Hepatocyte (in vitro differentiated cells): ENCODE data around the gene CNTNAP2. TPM values are rescaled to one million over a fixed set of nuclear protein-coding genes. Genes with fewer than 3 reads are reported as not detected.

Experiments used
- DNase-seq: peaks from one replicate; pipeline ENCODE4 v3.0.0-alpha.2; 2016; ENCODE audit warnings: low spot score
- H2AFZ ChIP-seq: fragments of 200-600 bp; sonication (generic); 2 replicates; pipeline ENCODE4 v1.6.0; 2016; ENCODE audit warnings: antibody characterized with exemption, mild to moderate bottlenecking
- H3K27ac ChIP-seq: fragments of 200-600 bp; sonication (generic); 2 replicates; pipeline ENCODE4 v1.5.1; 2016; ENCODE audit warnings: mild to moderate bottlenecking
- H3K27me3 ChIP-seq: fragments of 200-600 bp; sonication (generic); 2 replicates; pipeline ENCODE4 v1.6.1; 2016
- H3K36me3 ChIP-seq: fragments of 200-600 bp; sonication (generic); replicated peaks from 2 replicates; pipeline ENCODE4 v1.5.1; 2016; ENCODE audit warnings: low read depth; ENCODE audit not compliant: insufficient read depth
- H3K4me1 ChIP-seq: fragments of 200-600 bp; sonication (generic); 2 replicates; pipeline ENCODE4 v1.5.1; 2016; ENCODE audit warnings: mild to moderate bottlenecking, moderate library complexity; ENCODE audit not compliant: insufficient read depth
- H3K4me2 ChIP-seq: fragments of 200-600 bp; sonication (generic); 2 replicates; pipeline ENCODE4 v1.6.0; 2016
- H3K4me3 ChIP-seq: fragments of 200-600 bp; sonication (generic); 2 replicates; pipeline ENCODE4 v1.5.1; 2016; ENCODE audit warnings: mild to moderate bottlenecking
- H3K79me2 ChIP-seq: fragments of 200-600 bp; sonication (generic); 2 replicates; pipeline ENCODE4 v1.6.0; 2017; ENCODE audit warnings: mild to moderate bottlenecking
- H3K9me2 ChIP-seq: fragments of 200-600 bp; sonication (generic); replicated peaks from 2 replicates; pipeline ENCODE4 v1.6.0; 2017; ENCODE audit warnings: mild to moderate bottlenecking; ENCODE audit not compliant: insufficient read depth
- H3K9me3 ChIP-seq: fragments of 200-600 bp; sonication (generic); 2 replicates; pipeline ENCODE4 v1.5.1; 2016; ENCODE audit warnings: low read depth, mild to moderate bottlenecking
- H4K20me1 ChIP-seq: fragments of 200-600 bp; sonication (generic); 2 replicates; pipeline ENCODE4 v1.6.0; 2016; ENCODE audit warnings: mild to moderate bottlenecking; ENCODE audit not compliant: insufficient read depth, poor library complexity, severe bottlenecking
- CTCF ChIP-seq: fragments of 200-600 bp; sonication (generic); IDR thresholded peaks from 2 replicates; pipeline ENCODE4 v1.5.1; 2016; ENCODE audit warnings: antibody characterized with exemption, mild to moderate bottlenecking; ENCODE audit not compliant: poor library complexity
- EZH2 ChIP-seq: fragments of 200-600 bp; sonication (generic); IDR thresholded peaks from 2 replicates; pipeline ENCODE4 v1.6.1; 2016; ENCODE audit warnings: antibody characterized with exemption, mild to moderate bottlenecking, borderline replicate concordance
- EZH2phosphoT487 ChIP-seq: fragments of 200-600 bp; sonication (generic); IDR thresholded peaks from one replicate; pipeline ENCODE4 v1.6.1; 2018; ENCODE audit warnings: antibody characterized with exemption, mild to moderate bottlenecking, low read depth, moderate library complexity; ENCODE audit not compliant: unreplicated experiment, severe bottlenecking
- WGBS: methylation state at CpG from one replicate; pipeline ENCODE4 v1.1.6; 2016; ENCODE audit warnings: low lambda C conversion rate; ENCODE audit errors: missing lambda C conversion rate; 5-methylcytosine and 5-hydroxymethylcytosine counted together
- polyA plus RNA-seq: library from polyadenylated mRNA; unstranded; fragments of >200 nt; fragmentation: Nextera tagmentation; extraction: Ambion mirVana; gene quantifications from 2 replicates; pipeline ENCODE4 v1.2.1, GENCODE V29; 2016
- total RNA-seq: library from RNA; depleted of rRNA; stranded (reverse); fragments of >200 nt; gene quantifications from 2 replicates; pipeline ENCODE4 v1.2.3, GENCODE V29; 2014

Gene CNTNAP2
- total and polyA plus RNA-seq, 2 experiments from 2014 or later, result 7.5 to 14.7 TPM

GRCh38 chr7:147079921-147080420, 963.4 kb downstream of the CNTNAP2 start:
- Histone ChIP-seq H3K79me2 (no peaks in the 10 kb centered on the region), H3K4me3 (no peak overlapping the region), H3K4me2 (no peak overlapping the region), H3K27ac (no peak overlapping the region), H2AFZ (no peak overlapping the region), H3K9me2 (no peaks in the 10 kb centered on the region), H3K36me3 (no peaks in the 10 kb centered on the region), H3K4me1 (no peaks in the 10 kb centered on the region), H3K27me3 (no peaks in the 10 kb centered on the region), H4K20me1 (no peaks in the 10 kb centered on the region), H3K9me3 (no peaks in the 10 kb centered on the region)
- 44% methylated on average over 2 of the region's 2 CpGs for WGBS
- no peak for DNase-seq
- TF ChIP-seq EZH2phosphoT487, result no peak
- TF ChIP-seq CTCF, result no peak
- no peak for TF ChIP-seq EZH2

GRCh38 chr7:147081117-147081516, 964.5 kb downstream of the CNTNAP2 start:
- Histone ChIP-seq H3K4me1 (no peaks in the 10 kb centered on the region), H4K20me1 (no peaks in the 10 kb centered on the region), H3K79me2 (no peaks in the 10 kb centered on the region), H3K27me3 (no peaks in the 10 kb centered on the region), H2AFZ (no peak overlapping the region), H3K36me3 (no peaks in the 10 kb centered on the region), H3K4me3 (no peak overlapping the region), H3K4me2 (no peak overlapping the region), H3K9me3 (no peaks in the 10 kb centered on the region), H3K9me2 (no peaks in the 10 kb centered on the region), H3K27ac (no peak overlapping the region)
- TF ChIP-seq EZH2 (no peak), CTCF (no peak), EZH2phosphoT487 (no peak)
- WGBS, result 93% methylated on average over 7 of the region's 7 CpGs
- no peak for DNase-seq

GRCh38 chr7:147089051-147089461, 972.5 kb downstream of the CNTNAP2 start:
- no peak for DNase-seq
- Histone ChIP-seq H3K4me3 (no peak overlapping the region), H2AFZ (no peak overlapping the region), H3K79me2 (no peaks in the 10 kb centered on the region), H3K9me2 (no peaks in the 10 kb centered on the region), H3K27ac (no peak overlapping the region), H3K4me2 (no peak overlapping the region), H4K20me1 (no peaks in the 10 kb centered on the region), H3K9me3 (no peaks in the 10 kb centered on the region), H3K4me1 (no peaks in the 10 kb centered on the region), H3K36me3 (no peaks in the 10 kb centered on the region), H3K27me3 (no peaks in the 10 kb centered on the region)
- WGBS, result 75% methylated on average over 4 of the region's 4 CpGs
- no peak for TF ChIP-seq CTCF
- TF ChIP-seq EZH2, result no peak
- no peak for TF ChIP-seq EZH2phosphoT487

- Histone ChIP-seq H3K79me2 (no peaks in the 10 kb centered on the region), H3K36me3 (no peaks in the 10 kb centered on the region), H4K20me1 (no peaks in the 10 kb centered on the region), H3K27ac (no peak overlapping the region), H3K27me3 (no peaks in the 10 kb centered on the region), H3K4me1 (no peaks in the 10 kb centered on the region), H3K4me3 (no peak overlapping the region), H3K9me3 (no peaks in the 10 kb centered on the region), H3K9me2 (no peaks in the 10 kb centered on the region), H3K4me2 (no peak overlapping the region), H2AFZ (no peak overlapping the region)
- DNase-seq, result no peak
- no peak for TF ChIP-seq CTCF
- no peak for TF ChIP-seq EZH2
- TF ChIP-seq EZH2phosphoT487, result no peak
- 88% methylated on average over 1 of the region's 1 CpG for WGBS
Measured at GRCh38 chr7:147089608-147090007, 973.0 kb downstream of the CNTNAP2 start.
